IPS DF 19.7 (cell line): ENCODE measurements around the gene MAML3.

Source experiments
- DNase-seq: peaks from one replicate; pipeline ENCODE4 v3.0.0-alpha.2; 2013; ENCODE audit warnings: low read depth, low spot score

MAML3 gene

DNA sequence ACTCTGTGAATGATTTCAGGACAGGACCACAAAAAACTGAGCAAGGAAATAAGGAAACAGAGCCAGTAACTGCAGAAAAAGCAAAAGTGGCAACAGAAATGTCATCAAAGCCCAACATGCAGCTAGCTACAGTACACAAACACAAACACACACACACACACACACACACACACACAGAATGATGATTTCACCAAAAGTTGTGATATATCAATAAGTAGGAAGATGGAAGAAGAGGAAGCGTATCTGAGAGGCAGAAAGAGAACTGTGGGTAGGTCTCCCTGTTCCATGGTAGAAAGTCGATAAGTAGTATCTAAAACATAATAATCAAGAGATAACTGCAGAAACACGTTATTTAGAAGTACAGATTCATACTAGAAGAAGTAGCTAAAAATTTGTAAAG, 340.1 kb downstream of the MAML3 start:
- DNase-seq = no peak

DNA sequence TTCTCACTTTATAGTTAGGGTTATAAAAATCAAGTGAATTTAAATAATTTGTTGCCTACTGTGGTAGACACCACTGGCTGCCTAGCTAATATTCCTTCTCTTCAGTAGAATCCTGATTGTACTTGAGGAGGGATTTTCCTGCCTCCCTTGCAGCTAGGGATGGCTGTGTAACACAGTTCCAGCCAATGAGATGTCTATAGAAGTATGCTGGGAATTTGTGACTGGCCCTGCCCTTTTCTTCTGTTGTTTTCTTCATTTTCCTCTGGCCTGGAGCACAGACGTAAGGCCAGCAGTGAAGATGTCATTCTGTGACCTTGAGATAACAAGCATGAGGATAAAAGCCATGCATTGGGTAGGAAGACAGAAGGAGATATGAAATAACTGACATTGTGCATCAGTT, 343.3 kb downstream of the MAML3 start:
- no peak for DNase-seq

DNA sequence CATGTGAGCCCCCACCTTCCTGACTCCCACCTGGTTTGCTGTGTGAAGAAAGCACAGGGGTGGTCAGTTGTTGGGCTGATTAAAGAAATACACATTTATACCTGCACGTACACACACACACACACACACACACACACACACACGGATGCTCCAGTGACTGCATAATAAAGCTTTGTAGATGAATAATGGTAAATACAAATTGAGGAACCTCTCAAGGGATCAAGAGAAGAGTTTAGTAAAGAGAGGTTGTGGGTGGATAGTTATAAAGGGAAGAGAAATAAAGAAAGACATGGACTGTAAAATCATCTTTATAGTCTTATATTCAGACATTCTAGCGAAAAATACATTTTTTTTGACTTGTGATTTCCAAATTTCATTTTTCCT, 344.2 kb downstream of the MAML3 start:
- no peak for DNase-seq

DNA sequence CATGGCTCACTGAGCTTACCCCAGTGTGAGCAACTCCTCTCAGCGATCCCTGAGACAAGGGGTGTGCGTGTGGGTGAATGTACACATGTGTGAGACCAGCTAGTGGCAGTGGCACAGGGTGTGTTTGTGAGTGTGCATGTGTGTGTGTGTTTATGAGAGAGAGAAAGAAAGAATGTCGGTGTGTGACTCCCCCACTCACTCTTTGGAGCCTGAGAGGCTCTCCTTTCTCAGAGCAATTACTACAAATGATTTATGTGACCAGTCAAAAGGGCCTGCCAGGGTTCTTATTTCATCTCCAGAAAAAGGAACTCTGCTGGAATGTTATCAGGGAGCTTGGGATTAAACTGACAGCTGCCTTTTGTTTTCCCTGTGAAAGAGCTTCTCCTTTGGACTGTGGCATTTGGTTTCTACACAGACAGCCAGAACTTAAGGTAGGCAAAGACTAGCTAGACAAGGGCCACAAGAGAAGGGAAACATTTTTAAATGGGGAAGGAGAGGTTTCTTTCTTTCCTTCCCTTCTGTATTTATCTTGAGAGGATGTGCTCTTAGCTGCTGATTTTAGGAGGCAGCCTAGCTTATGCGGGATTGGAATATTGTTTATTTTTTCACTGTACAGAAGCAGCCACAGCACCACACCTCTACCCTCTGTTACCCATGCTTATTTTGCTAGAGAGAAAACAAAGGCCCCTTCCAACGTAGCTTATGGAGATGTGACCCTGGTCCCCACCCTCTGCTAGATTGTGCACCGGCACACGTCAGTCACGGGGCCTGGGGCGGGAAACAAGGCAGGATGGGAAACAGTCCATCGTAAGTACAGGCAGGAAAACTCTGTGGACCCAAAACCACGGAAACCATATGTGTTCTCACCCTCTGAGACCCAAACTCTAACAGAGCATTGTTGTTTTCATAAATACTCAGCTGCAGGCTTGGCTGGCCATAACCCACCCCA, 344.9 kb downstream of the MAML3 start:
- no peak for DNase-seq

DNA sequence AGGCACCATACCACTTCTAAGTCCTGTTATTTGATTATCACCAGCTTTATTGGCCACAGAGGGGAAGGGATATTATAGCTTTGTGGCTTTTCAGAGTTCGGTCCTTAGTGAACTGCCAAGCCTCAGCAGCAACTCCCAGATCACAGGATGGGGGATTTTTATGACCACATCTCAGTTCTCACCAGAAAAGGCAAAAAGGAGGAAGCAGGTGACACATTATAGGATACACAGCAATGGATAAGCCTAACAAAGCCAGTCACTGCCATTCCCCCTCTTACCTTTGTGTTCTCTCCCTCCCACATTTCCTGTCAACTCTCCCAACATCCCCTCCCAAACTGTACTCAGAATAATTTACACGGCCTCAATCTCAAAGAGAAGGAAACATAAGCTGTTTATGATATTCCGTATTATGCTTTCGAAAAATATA, 345.6 kb downstream of the MAML3 start:
- DNase-seq = no peak

DNA sequence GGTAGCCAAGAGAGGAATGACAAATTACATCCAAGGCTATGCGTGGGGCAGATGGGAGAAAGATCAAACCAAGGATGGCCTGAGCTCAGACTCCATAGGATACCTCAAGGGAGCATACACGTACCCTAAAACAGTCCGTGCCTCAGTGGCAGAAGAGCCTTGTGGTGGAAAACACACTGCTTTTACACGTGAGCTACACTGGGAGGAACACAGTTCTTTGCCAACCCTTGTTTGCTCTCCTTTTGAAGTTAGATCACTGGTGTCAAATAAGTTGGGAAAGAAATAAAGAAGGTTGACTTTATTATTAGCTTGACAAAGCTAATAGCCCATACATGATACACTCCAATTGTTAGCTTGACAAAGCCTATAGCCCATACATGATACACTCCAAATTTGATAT, 346.5 kb downstream of the MAML3 start:
- no peak for DNase-seq

DNA sequence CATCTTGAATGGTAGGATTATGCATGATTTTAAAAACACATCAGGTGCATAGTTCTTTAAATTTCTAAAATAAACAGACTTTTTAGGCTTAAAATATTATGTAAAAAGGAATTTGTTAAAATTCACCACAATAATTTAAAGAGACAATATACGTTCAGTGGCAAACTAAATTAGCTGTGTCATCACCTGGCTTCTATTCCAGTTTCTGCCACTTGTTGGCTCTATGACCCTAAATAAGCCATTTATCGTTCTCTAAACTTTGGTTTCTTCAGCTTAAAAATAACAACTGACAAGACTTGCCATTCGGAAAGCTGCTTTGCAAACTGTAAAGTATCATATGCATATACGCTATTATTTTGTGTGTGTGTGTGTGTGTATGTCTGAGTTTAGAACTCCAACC, 347.1 kb downstream of the MAML3 start:
- no peak for DNase-seq

DNA sequence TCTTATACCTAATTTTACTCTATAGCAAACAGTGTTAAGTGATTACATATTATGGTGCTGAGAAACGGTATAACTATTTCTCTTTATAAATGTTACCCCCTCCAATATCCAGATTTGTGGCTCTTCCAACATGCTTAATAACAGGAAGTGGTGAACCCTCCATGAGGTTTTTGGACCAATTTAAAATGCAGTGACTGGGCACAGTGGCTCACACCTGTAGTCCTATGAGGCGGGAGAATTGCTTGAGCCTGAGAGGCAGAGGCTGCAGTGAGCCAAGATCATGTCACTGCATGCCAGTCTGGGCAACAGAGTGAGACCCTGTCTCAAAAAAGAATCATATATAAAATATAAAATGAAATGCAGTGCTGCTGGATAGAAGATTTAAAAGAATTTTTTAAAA, 351.1 kb downstream of the MAML3 start:
- DNase-seq = no peak

DNA sequence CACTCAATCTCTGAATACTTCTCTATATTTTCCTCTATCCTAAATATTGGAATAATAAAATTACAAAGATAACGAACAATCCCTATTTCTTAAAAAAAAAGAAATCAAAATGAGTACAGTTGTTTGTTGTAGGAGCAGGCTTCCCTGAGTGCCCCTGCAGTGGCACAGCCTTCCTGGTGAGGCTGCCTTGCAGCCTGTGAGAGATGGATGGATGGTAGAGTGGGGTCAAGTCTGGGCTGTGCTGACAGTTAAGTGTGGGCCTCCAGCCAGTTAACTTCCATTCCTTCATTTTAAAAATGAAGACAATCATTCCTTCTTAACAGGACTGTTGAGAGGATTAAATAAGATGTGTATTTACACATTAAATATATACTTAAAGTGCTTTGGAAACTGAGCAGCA, 351.5 kb downstream of the MAML3 start:
- DNase-seq = no peak

DNA sequence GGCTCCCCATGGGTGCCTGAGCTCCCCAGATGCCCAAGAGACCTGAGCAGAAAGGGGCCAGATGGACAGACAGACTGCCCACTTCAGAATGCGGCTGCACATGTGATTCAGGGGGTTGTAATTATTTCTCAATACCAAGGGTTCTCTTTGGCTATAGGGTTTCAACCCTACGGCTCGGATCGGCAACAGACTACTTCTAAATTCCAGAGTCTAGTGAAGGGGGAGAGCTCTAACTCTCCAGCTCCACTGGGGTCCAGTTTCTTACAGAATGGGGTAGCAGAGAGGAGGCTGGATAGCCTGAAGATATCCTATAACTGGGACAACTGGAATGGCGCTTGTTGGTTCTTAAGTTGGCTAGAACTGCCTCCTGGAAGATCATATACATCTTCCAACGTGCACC, 352.1 kb downstream of the MAML3 start:
- no peak for DNase-seq

DNA sequence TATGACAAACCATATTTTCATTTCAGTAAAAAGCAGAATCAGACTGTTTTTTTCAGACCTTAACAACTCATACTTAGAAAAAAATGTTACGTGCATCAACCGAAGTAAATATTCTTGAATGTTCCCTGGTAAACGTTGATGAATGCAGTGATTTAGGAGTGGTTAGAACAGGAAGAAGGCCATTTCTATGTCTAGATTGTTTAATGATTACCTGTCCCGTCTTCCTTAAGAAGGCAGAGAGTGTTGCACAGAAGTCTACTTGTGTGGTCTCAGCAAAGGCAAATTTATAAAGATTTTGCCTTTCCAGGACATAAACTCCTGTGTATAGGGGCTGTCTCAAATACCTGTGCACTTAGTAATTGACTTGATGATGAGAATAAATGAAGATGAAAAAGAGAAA, 353.9 kb downstream of the MAML3 start:
- no peak for DNase-seq

DNA sequence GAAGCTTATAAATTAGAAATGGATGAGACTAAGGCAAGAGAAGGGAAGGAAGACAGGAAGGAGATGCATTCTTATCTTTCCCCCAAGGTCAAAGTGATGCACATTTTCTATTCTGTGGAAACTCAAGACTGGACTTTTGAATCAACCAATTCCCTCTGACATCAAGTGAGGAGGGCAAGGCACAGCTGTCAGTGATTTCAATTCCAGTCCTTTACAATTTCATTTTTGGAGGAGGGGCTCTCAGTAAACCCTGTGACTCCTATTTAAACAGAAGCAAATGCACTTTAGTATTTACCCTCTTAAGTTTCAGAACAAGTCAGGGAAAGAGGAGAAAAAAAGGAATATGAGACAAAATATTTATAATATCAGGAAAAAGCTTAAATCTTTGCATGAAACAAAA, 354.4 kb downstream of the MAML3 start:
- no peak for DNase-seq

DNA sequence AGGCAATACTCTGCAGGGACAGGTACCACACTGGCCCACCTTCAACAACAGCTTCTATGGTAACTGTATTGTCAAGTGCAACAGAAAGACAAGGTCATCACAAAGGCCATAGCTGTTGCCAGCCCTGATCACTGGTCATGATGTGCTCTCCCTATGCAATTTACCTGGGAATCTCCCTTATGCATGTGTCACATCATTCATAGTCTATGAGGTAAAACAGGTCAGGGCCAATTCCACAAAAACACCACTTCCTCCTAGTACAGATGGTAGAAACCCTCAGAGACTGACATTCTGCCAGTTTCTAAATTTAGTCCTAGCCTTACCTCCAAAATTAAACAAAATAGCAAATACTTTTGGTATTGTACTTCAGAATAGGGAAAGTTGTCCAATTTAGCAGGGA, 355.5 kb downstream of the MAML3 start:
- no peak for DNase-seq

DNA sequence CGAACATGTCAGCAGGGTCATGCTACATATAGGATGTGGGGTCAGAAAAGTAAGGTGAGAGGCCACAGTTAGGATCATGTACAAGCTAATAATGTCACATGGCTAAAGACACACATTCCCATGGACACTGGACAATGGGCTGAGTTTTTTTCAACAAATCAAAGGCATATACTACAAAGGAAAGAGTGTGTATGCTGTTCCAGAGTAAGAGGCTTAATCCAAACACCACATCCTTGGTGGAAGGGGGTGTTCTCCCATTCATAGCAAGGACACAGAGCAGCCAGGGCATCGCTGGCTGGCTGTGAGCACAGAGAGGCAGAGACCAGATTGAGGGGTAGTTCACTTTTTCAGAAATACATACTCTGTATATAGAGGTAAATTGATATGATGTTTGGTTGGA, 356.7 kb downstream of the MAML3 start:
- DNase-seq = no peak

DNA sequence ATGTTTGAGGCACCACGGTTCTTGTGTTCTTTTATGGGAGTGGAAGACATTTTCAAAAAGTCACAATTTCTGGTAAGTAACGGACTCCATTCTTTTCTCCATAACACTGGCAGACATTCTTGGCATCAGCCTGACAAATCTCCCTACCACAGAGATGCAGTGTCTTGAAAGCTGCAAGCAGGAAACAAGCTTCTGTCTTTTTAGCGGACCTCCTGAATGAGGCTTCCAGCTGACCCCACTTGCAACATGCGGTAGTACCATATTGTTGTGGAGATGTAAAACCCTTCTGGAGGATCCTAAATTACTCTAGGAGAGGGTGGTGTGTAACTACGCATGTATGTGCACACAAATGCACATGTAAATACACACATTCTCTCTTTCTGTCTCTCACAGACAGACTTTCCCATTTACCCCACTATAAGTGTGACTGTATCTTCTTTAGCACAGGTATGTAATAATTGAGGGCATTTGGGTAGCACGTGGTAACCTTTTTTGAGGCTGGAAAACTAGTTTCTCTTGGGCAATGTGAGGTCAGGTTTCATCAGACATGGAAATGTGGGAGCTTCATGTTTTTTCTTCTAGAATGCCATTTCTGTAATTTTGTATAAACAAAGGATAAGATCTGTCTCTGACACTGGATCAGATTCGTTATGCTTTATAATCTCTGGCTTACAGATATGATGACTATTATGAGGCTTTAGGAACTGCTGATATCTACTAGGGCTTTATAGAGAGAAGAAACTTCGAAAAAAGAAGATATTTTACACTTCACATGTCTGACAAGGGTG, 358.3 kb downstream of the MAML3 start:
- no peak for DNase-seq

DNA sequence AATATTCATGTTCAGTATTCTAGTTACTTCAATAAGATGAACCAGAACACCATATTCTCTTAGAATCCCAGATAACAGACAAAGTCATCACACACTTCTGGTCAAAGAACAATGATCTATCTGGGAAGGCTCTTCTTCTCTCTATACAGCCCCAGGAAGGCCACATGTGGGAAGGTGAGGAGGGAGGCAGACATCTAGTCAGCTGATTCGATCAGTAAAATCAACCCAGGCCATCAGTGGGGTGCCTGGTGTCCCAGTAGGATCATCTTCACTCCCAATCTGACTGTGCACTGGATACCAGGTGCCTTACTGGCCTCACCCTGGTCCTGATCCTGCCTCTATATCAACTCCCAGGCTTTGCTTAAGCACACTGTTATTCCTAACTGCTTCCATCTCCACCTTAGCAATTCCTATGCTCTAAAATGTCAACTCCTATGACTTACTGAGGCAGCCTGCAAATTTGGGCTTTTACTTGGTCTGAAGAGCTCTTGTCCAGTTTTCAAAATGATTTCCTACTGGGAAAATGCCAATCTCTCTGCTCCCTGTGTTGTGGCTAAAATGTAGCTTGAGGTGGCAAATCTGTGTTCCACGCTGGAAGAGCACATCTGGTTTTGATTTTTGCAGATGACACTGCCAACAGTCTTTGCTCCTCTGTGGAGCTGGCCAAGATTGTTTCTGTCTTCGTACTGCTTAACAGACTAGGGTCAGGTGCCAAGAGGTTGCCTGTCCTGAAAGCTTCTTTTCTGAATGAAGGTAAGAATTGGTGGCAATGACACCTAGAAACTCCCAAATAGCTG, 359.6 kb downstream of the MAML3 start:
- no peak for DNase-seq

DNA sequence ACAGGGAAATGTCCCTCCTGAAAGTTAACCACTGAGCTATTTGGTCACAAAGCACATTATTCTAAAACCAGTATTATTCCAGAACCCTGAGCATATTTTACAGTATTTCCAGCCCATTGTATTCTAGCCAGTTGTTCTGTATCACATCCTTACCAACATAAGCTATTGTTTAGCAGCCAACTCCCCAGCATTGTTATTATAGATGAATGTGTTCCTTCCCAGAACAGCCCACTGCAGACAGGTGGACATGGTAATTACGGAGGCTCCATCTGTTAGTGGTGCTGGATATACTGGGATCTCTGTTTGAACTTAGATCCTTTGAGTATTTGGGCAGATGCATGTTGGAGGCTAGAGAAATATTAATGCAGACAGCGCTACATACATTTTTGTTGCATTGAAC, 362.3 kb downstream of the MAML3 start:
- no peak for DNase-seq

DNA sequence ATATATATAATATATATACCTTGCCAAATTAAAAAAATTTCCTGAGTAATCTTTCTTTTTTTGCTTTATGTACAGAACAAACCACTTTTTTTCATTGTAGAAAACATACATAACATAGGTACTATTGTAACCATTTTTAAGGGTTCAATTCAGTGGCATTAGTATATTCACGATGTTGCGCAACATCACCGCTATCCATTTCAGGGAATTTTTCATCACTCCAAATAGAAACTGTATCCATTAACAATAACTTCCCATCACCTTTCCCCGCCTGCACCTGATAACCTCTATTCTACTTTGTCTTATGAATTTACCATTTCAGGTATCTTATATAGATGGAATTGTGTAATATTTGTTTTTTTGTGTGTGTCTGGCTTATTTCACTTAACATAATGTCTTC, 363.7 kb downstream of the MAML3 start:
- no peak for DNase-seq

DNA sequence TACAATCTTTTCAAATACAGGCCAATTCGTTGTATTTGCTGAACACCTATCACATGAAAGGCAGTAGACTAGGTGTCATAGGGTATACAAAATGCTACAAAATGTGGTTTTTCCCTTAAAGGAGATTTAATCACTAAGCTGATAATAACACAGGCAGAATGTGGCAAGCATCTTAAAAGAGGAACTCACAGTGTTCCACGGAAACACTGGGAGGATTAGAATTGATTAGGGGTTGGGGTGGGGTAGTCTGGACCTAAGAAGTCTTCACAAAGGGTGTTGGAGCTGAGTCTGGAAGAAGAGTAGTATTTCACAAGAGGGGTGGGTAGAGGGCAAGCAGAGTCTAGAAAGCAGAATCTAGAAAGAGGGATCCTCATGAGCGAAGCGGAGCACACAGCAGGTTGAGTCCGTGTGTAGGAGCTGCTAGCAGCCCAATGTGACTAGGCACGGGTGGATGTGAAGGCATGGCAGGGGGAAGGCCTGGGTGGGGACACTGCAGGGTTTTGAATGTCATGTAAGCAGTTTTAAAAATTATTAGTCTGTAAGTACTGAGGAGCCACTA, 364.8 kb downstream of the MAML3 start:
- no peak for DNase-seq

DNA sequence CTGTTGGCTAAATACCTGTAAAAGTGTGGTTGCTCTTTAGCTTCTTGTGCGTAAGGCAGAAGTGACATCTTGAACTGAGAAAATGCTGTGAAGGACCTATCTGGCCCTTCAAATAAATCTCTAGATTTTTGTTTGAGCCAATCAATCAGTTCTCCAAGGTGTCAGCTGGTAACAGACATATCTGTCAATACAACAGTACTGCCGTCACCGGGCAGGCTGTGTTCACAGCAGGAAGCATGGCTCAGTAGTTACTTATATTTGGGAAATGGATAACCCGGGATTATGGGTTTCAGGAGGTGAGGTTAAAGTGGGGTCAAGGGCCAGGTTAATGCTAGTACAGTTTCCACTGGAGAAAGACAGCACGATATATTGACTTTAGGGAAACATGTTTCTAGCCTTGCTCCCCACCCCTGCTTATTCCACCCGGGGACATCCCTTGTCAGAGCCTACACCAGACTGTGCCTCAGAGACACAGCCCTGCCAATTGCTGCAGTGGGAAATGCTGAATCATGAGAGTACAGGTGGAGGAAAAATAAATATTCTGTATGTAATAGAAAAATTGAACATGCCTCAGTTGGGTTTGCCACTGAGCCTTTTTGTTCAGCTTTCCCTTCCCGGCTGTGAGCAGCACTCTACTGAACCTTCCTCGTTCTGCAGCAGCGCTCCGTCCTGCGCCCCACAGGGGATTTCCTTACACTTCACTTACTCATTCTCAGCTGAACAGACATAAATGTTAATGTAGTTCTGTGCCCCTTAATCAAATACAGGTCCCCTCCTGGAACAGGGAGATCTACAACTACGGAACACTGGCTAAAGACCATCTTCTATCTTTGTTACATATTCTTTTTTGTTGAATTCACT, 367.3 kb downstream of the MAML3 start:
- DNase-seq = no peak

DNA sequence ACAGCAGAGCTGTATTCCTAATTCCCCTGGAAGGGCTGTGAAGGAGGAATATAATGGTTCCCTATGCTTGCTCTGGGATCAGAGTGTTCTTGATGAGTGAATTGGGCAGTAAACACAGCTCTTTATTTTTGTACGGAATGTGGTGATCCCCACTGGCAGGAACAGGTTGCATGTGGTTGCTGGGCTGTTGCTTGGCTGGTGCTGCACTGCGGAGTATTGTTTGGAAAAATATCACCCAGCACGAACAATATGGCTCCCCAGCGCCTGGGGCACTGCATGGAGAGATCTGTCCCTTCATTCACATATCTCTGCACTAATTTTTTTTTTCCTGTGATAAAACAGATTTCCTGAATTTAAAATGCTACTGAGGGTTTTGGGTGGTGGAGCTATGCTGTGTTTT, 368.6 kb downstream of the MAML3 start:
- DNase-seq = no peak
